ENCODE data around the gene AKAP13.

The AKAP13 gene

DNA sequence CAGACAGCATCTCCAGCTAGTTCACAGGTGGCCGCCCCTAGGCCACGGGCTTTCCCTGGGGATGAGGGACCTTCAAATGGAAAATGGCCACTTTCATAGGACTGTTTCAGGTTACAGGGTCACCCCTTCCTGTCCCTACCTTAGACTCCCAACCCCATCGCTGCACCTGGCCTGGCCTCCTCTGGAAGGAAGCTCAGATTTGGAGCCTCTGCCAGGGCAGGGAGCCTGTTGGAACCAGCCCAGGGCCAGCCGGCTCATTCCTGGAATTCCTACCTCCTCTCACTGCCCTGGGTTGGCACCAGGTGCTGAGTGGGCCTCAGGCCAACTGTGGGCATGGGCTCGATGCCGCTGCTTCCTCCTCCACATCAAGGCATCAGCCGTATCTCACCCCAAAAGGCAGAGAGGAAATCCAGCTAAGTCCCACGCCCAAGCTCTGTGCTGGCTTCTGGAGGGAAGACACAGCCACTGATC lies 372.1 kb downstream of the AKAP13 start:
- no peak for DNase-seq (ENCODE audit: low read depth in 2 of 2)

DNA sequence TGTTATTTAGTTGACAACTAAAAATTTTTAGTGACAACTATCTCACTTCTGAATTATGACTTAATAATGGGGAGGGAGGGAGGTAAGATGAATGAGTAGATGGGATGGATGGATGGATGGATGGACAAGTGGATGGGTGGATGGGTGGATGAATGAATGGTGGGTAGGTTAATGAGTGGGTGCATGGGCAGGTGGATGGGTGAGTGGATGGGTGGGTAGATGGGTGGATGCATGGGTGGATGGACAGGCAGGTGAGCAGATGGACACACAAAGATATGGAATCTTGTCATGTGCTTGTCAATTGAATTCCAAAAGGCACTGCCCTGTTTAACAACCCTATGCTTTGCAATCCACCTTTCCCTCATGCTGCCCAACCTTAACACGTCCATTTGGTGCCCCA lies 372.9 kb downstream of the AKAP13 start:
- DNase-seq (ENCODE audit: low read depth in 2 of 2): no peak

DNA sequence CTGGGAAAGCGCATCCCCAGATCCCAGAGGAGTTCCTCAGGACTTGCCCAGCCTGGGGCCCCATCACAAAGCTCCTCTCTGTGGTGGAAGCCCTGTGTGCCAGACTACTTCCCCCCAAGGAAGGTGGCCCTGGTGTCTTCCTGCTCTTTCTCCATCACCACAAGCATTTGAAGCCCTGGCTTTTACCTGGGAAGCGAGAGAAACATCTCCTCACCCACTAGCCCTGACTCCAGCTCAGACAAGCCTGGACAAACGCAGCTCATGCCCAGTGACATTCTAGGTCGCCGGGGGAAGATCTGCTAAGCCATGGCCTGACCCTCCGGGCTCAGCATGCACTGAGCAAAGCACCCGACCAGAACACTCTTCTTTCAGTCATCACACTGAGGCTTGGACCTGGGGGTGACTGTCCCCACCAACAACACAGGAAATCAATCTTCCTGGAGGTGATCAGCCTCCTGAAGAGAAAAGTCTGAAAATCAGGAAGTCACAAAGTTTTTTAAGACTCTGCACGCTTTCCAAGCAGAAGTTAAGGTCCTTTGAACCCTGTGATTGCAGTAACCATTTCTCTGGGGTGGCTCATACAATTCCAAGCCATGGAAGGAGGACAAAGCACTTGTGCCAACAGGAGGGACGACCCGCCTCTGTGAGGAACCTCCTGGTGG lies 373.5 kb downstream of the AKAP13 start:
- DNase-seq (ENCODE audit: low read depth in 2 of 2): no peak

DNA sequence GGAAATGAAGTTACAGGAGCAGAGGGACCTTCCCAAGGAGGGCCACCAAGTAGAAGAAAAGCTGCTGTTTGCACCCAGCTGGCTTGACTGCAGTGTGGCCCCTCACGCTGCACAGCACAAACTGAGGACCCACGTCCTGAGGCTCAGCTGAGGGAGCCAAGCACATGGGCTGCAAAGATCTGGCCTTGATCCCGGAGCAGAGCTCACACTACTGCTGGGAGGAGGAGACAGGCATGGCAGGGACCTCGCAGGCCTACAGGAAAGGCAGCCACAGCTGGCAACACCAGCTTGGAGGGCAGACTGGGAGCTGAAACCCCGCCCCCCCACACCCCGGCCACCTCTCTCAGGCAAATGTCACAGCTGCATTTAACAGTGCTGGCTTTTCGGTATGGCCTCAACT lies 374.6 kb downstream of the AKAP13 start:
- no peak for DNase-seq (ENCODE audit: low read depth in 2 of 2)

DNA sequence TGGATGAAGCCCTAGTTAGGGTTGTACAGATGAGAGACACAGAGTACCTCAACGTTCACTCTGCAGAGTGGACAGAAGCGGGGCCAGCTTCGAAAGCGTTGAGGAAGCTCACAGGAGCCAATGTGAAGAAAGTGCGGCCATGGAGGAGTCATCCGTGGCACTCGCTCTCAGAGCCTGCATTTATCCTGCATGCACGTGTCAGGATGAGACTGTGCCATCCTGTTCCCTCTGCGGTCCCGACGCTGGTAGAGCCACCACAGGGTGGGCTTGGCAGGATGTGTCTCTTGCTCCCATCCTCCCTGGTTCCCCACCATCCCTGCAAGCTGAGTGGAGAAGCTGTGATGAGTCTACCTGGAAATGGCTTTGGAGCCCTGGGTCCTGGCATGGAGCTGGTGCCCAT lies 375.1 kb downstream of the AKAP13 start:
- DNase-seq (ENCODE audit: low read depth in 2 of 2): no peak

DNA sequence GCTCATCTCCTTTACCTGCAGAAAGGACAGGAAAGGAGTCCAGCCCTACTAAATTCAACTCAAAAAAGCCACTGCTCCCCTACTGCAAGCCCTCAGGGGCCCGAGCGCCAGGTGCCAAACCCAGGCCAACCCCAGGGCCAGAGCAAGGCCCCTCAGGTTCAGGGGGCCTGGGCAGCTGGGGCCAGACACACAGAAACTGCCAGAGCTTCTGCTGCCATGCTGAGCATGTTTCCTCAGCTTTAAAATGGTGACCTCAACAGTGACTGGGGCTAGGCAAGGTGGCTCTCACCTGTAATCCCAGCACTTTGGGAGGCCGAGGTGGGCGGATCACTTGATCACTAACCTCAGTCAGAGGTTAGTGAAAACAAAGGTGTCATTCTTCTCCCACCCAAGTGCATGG lies 375.5 kb downstream of the AKAP13 start:
- DNase-seq (ENCODE audit: low read depth in 2 of 2): no peak

DNA sequence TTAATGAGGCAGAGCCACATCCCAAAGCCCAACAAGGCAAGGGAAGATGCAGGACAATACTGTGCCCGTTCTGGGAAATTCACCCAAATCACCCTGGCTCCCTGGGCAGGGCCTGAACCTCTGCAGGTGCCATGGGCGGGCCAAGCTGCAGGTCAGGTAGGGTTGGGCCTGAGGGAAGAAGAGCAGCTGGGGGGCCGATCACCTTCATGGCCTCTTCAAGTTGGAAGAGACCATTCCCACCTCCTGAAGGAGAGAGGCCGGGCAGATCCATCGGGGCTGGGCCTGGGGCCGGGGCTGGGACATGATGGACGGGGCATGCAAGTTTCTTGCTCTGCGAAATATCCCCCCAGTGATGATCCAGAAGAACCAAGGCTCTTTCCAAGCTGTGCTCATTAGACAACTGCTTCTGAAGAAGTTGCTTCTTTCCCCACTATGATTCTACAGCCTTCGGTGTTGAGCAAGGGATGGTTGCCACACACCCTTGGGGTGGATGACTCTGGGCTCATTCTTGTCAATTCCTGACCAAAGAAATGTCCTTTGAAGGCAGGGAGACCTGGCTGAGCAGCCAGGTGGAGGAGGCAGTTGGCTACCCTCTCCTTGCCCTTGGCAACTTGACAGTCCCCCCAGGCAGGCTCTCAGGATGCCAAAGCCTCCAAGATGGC lies 376.1 kb downstream of the AKAP13 start:
- no peak for DNase-seq (ENCODE audit: low read depth in 2 of 2)

DNA sequence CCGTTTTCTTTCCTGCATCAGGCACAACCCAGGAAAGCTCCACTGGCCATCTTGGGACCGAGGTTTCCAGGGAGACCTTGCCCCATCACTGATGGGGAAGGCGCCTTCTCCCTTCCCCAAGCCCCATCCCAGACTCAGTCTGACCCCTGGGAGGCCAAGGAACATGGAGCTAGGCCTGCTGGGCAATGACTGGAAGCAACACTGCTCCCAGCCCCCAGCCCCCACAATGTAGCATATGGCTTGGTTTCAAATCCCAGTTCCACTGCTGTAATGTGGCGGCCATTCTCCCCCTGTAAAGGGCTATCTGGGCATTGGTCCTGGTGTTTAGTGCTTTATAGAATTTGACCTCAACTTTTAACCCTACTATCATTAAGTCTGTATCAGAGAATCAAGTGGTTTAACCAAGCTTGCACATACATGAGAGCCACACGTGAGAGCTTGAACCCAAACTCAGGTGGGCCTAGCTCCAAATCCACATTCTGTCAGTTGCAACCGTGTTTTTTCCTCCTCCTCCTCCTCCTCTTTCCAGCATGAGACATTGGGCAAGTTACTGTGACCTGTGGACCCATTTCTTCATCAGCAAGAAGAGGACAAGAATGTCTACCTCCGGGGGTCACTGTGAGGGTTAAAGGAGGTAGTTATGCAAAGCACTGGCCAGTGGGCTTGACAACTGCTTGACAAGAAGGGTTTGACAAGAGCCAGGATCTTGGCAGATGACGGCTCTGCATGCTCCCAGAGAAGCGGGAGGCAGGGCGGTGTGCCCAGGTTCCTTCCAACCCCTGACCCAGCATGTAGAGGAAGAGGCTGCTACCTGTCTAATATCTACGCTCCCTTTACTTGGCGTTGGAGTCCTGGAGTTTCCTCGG lies 376.9 kb downstream of the AKAP13 start:
- no peak for DNase-seq (ENCODE audit: low read depth in 2 of 2)

DNA sequence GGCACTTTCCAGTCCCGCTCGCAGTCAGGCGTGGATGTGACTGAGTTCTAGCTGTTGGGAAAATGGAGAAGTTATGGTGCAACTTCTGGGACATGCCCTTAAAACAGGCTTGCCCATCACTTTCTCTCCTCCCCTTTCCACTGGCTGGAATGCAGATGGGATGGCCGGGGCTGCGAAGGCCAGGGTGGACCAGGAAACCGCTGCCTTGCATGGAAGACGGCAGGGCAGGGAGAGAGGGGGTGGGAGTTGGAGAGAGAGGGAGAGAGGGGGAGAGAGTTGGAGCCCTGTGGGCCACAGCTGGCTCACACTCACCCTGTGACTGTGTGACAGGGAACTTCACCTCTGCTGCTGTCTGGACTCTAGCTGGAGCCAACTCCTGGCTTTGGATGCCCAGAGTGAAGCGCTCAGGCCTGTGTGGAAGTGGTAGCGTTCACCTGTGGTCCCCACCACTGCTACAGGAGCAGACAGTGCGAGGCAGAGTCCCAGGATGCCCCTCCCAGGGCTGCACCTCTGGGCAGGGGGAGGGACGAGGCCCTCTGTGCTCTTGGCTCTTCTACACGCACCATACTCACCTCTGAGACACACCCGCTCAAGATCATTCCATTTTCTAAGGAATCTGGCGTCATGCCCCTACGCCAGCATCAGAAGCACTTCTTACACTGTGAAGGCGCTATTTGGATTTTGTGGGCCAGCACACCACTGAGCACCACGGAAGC lies 377.7 kb downstream of the AKAP13 start:
- DNase-seq (ENCODE audit: low read depth in 2 of 2): no peak

DNA sequence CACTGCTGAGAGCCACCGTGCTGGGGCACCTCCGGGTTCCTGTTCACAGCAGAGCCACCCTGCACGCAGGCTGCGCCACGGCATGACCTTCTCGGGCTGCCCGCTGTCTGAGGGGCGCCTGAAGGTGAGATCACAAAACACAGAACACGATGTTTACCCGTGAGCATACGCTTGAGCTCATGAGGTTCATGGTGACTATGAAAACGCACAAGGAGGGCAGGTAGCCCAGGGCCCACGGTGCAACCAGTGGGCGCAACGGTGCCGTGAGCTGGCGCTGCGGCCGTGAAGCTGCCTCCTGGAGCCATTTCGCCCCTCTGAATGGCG lies 378.2 kb downstream of the AKAP13 start:
- no peak for DNase-seq (ENCODE audit: low read depth in 2 of 2)

DNA sequence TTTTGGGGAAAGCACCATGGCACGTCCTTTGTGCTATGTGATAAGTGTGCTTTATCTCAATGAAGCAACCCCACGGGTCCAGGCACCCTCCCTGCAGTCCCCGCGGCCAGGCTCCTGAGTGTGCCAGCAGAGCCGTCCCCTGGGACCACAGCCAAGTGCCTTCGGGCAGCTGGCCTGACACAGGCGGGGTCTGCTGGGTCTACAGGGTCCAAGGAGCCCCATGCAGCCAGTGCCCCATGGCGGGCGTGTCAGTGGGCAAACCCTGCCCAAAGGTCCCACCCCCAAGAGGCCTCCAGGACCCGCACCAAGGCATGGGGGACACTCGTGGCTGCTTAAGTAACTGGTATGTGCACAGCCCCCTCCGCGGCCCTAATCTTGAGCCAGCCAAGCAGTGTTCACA lies 379.0 kb downstream of the AKAP13 start:
- no peak for DNase-seq (ENCODE audit: low read depth in 2 of 2)

DNA sequence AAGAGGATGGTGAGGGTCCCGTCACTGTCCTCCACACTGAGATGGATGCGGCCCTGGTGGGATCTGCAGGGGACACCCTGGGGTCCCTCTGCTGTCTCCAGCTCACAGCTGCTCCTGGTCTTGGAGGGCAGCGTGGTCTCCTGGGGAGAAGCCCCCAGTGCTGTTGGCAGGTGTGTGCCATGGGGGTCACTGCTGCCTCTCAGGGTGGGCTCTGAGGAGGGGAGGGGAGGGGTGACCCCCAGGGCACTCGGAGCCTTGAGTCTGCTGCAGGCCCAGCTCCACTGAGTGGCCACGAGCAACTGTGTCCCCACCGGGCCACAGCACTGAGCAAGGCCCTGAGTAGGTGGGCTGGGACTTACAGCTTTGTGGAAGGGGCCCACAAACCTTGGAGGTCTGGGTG lies 379.6 kb downstream of the AKAP13 start:
- no peak for DNase-seq (ENCODE audit: low read depth in 2 of 2)

DNA sequence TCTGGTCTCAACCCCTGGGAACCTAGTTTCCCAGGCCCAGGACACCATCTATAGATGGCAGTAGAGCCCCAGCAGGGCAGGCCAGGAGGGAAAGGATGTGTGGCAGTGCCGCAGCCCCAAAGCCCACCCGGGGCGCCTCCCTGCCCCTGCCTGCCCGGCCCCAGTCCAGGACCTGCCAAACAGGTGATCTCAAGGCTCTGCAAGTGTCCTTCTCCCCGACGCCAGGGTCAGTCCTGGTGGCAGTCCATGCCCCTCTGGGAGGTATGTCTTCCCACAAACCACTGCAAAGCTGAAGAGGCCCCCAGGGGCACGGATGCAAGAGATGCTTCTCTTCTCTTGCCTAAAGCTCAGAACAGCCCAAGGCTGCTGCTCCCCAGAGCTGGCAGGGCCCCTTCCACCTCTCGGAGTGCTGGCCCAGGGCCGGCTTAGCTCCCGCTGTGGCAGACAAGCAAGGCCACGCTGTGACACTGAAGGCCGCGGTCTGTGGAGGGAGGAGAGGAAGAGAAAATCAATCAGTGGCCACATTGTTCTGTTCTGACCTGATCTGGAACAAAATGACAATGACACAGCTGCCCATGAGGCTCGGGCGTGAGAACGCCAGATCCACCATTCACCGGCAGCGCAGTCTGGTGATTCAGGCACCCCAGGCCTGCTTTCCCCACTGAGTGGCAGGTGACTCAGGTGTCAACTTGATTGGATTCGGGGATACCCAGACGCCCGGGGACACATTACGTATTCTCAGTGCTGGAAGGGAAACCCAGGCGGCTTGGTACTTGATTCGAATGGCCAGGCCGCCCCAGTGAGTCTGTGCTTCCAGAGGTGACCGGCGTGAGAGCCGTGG lies 380.3 kb downstream of the AKAP13 start:
- no peak for DNase-seq (ENCODE audit: low read depth in 2 of 2)

DNA sequence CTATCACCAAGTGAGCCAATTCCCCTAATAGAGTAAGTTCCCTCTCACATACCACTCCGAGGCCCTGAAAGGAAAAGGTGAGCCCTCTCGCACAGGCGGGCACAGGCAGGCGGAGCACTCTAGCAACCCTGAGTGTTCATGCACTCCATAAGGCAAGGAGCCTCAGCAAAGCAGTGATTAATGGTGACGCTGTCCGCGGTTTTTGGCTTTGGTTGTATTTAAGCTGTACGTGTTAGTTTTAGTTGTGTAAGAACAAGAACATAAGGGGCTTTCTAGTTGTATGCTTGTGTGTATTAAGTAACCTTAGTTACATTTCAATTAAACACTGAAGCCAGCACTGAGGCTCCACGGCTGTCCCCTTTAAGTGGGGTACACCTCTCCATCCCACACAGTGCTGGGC lies 381.2 kb downstream of the AKAP13 start:
- DNase-seq (ENCODE audit: low read depth in 2 of 2): no peak

DNA sequence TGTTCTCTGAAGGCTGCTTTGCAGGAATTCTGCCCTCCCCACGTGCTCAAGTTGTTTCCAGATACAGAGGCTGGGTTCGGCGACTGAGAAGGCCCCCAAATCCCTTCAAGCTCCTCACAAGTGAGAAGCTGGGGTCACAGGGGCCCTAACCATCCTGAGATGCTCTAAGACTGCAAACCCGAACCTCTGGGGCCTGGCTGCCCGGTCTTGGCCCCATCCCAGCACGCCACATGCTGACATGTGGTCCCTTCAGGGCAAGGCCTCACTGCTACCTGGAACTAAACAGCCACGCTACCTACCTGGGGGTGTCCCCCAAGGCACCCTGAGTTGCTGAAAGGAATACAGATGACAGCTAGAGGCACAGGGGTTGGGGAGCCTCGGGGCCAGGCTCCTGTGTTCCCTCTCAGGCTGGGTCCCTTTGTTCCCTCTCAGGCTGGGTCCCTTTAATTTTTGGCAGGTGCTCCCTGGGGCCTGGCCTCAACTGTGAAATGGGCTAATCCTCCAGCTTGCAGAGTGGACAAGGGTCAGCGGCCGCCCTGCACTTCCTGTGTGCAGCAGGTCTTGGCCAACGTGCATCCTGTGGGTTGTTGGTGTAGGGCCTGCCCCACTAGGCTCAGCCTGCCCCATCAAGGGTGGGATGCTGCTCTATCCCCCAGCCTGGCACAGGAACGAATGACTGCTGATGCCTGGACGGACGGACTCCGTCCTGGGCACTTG lies 381.8 kb downstream of the AKAP13 start:
- no peak for DNase-seq (ENCODE audit: low read depth in 2 of 2)

DNA sequence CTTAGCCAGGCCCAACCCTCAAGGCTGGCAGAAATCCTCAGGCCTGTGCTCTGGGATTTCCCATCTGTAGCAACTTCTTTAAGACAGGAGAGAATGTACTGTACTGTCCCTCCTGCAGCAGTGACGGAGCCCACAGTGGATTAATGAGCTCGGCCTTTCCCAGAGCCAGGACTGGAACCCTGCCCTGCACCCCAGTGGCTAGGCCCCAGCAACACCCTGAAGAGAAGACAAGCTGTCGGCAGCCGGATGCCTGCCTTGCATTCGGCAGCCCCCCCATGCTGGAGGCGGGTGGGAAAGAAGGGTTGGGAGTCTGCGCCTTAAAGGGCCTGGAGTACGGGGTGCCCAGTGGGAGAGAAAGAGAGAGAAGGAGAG lies 382.3 kb downstream of the AKAP13 start:
- no peak for DNase-seq (ENCODE audit: low read depth in 2 of 2)

DNA sequence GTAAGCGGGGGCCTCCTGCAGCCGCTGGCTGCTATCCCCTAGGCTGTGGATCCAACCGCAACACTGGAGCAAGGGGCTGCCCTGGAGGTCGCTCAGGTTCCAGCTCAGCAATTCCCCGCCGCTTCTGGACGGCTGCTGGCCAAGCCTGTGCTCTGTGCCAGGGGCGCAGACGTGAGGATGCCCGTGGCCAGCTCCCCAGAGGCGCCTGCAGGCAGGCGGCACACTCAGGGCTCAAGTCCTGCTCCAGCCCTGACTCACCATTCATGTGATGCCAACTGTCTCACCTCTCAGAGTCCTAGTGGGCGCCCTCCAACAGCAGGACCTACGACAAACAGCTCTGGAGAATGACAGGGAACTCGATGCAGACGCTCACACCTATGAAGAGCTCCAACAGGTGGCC lies 382.8 kb downstream of the AKAP13 start:
- DNase-seq (ENCODE audit: low read depth in 2 of 2): no peak

DNA sequence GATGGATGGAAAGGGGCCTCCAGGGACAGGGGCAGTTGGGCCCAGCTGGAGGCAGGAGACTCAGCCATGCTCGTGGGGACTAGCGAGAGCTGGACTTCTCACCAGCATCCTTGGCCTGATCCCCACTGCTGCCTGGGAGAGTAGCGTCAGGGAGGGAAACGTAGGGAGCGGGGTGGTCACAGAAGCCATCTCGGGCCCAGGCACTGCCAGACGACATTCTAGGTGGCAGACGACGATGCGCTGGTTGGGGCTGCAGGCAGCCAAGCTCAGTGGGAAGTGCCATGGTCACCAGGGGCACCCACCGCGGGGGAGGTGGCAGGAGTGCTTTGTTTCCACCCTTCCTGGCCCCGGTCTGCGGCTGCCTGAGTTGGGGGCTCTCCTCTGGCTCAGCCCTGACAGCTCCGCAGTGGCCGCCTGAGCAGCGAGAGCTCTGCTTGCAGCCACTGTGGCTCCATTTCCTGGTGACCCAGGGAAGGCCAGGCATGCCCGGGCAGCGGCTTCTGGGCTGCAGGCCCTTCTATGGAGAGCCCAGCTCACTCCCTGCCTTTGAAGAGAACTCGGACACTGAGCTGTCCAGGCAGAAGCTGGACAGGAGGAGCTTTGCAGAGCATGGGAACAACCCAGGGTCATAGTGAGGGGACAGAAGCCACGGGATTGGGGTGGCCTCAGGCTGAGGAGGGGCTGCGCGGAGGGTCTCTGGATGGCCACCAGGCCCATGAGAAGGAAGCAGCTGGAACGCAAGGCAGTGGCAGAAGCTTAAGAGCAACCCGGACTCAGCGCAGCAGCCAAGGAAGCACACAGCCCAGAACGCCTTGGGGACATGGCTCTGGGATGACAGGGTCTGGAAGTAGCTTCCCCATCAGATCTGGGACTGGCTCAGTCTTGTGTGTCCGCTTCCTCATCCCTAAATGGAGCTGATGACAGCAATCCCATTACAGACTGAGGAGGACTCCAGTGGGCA lies 383.6 kb downstream of the AKAP13 start:
- no peak for DNase-seq (ENCODE audit: low read depth in 2 of 2)

DNA sequence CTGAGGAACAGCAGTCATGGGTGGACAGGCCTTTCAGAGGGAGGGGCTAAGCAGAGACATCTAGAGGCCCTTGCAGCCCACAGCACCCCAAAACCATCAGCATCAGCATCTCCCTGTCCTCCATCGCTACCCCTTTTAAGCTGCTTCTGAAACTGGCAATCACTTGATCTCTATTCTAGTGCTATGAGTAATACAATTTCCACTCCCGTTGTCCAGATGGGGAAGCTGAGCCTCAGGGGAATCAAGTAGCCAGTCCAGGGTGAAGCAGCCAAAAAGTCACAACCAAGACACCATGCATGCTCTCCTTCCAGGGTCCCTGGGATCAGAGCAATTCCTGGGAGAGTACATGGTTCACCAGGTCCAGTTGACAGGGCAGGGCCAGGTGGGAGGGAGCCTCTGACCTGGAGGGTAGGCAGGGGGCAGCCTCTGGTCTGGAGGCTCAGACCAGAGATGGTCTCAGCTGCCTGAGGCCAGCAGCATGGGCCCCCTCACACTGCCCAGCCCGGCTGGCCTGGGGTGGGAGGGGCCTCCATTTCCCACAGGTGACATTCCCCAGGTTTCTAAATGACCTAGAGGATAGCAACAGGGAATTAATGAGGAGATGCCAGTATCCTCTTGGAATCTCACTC lies 384.4 kb downstream of the AKAP13 start:
- DNase-seq (ENCODE audit: low read depth in 2 of 2): no peak
